GM12878 (cell line): ENCODE measurements around the gene CCIN. TPM values are rescaled to one million over a fixed set of nuclear protein-coding genes. Genes with fewer than 3 reads are reported as not detected.

Experiments used
- ATAC-seq: fragments of 200-7000 bp; cut with Tn5 transposase; 3 replicates; pipeline ENCODE4 v1.9.1; 2020; ENCODE audit warnings: mild to moderate bottlenecking, moderate library complexity
- BruUV-seq: library from RNA; stranded (reverse); fragments of 400-500 nt; replicated peaks from 2 replicates; lab custom pipeline; 2021; lab: Mats Ljungman, UMichigan
- CTCF ChIA-PET: fragments of 300-600 bp; sonication (Branson Sonifier 250); formaldehyde crosslinking; extraction: SDS; loops from one replicate; lab custom pipeline; 2021; ENCODE audit warnings: inconsistent platforms; lab: Yijun Ruan, JAX
- POLR2A ChIA-PET: fragments of 350-600 bp; formaldehyde crosslinking; extraction: SDS; loops from one replicate; lab custom pipeline; 2021; ENCODE audit warnings: inconsistent platforms; lab: Charles Lee
- RAD21 ChIA-PET: fragments of 300-600 bp; sonication (Branson Sonifier 250); formaldehyde crosslinking; loops from one replicate; lab custom pipeline; 2023; ENCODE audit warnings: antibody characterized with exemption; ENCODE audit not compliant: unreplicated experiment; lab: Charles Lee
- SMC1A ChIA-PET: fragments of 300-600 bp; sonication (Branson Sonifier 250); formaldehyde crosslinking; loops from one replicate; lab custom pipeline; 2023; ENCODE audit not compliant: unreplicated experiment, uncharacterized antibody; lab: Charles Lee
- DNase-seq: peaks from one replicate; pipeline ENCODE4 v3.0.0-alpha.2; 2011; ENCODE audit warnings: low read depth, low spot score
- FAIRE-seq: peaks from 3 replicates; lab custom pipeline; 2011; peaks lifted over from hg19 to GRCh38; lab: Jason Lieb, UNC
- H2AFZ ChIP-seq: 2 replicates; pipeline ENCODE4 v1.6.0; 2011; ENCODE audit warnings: low read depth, low read length, control low read depth; ENCODE audit not compliant: control insufficient read depth
- H3K27ac ChIP-seq: 2 replicates; pipeline ENCODE4 v1.5.1; 2011; ENCODE audit warnings: control low read depth; ENCODE audit not compliant: control insufficient read depth, insufficient read depth
- H3K27me3 ChIP-seq, 2 experiments: replicated peaks in 1 of 2; 2 replicates each; pipeline versions ENCODE4 v1.6.0 to v1.6.1; 2011; ENCODE audit warnings: low read length in 1 of 2; ENCODE audit not compliant: control insufficient read depth in 2 of 2, insufficient read depth in 2 of 2
- H3K36me3 ChIP-seq, 2 experiments: 2 replicates each; pipeline ENCODE4 v1.5.1; 2011; ENCODE audit warnings: low read length in 1 of 2; ENCODE audit not compliant: control insufficient read depth in 2 of 2, insufficient read depth in 2 of 2
- H3K4me1 ChIP-seq: 2 replicates; pipeline ENCODE4 v1.6.1; 2011; ENCODE audit warnings: mild to moderate bottlenecking, low read length, moderate library complexity, mixed read lengths; ENCODE audit not compliant: control insufficient read depth, insufficient read depth
- H3K4me2 ChIP-seq: 2 replicates; pipeline ENCODE4 v1.6.0; 2011; ENCODE audit warnings: control low read depth; ENCODE audit not compliant: control insufficient read depth, insufficient read depth
- H3K4me3 ChIP-seq: fragments of 200-600 bp; sonication (generic); 2 replicates; pipeline ENCODE4 v1.5.1; 2016
- H3K79me2 ChIP-seq: 2 replicates; pipeline ENCODE4 v1.6.0; 2011; ENCODE audit warnings: low read length; ENCODE audit not compliant: control insufficient read depth, insufficient read depth
- H3K9ac ChIP-seq: 2 replicates; pipeline ENCODE4 v1.8.0; 2011; ENCODE audit warnings: low read length, control low read depth, mixed read lengths; ENCODE audit not compliant: control insufficient read depth, insufficient read depth
- H3K9me3 ChIP-seq: replicated peaks from 3 replicates; pipeline ENCODE4 v1.5.1; 2011; ENCODE audit warnings: mild to moderate bottlenecking, low read length; ENCODE audit not compliant: control insufficient read depth, insufficient read depth
- H4K20me1 ChIP-seq: 2 replicates; pipeline ENCODE4 v1.6.0; 2011; ENCODE audit not compliant: control insufficient read depth, insufficient read depth
- E2F8 ChIP-seq: fragments of 450-650 bp; IDR thresholded peaks from 2 replicates; pipeline ENCODE4 v1.6.1; 2018; ENCODE audit warnings: mild to moderate bottlenecking, low read depth, moderate library complexity; ENCODE audit not compliant: partially characterized antibody
- IKZF1 ChIP-seq: fragments of 450-650 bp; conservative IDR thresholded peaks from 2 replicates; pipeline ENCODE4 v1.6.1; 2017; ENCODE audit warnings: antibody characterized with exemption, mild to moderate bottlenecking
- IRF4 ChIP-seq: IDR thresholded peaks from 2 replicates; pipeline ENCODE4 v1.6.1; 2011; ENCODE audit warnings: low read depth, low read length
- JUNB ChIP-seq: IDR thresholded peaks from 2 replicates; pipeline ENCODE4 v1.6.1; 2016; ENCODE audit warnings: antibody characterized with exemption, mild to moderate bottlenecking
- JUND ChIP-seq: IDR thresholded peaks from 2 replicates; pipeline ENCODE4 v1.6.1; 2012; ENCODE audit warnings: low read depth, mild to moderate bottlenecking, low read length, improper control_type of control experiment, moderate library complexity
- MAX ChIP-seq: IDR thresholded peaks from 2 replicates; pipeline ENCODE4 v1.6.1; 2012; ENCODE audit warnings: low read depth, low read length, improper control_type of control experiment
- SUPT20H ChIP-seq: IDR thresholded peaks from 2 replicates; pipeline ENCODE4 v1.6.1; 2011; ENCODE audit warnings: low read depth, mild to moderate bottlenecking, low read length, moderate library complexity, borderline replicate concordance; ENCODE audit not compliant: control insufficient read depth
- TBL1XR1 ChIP-seq: IDR thresholded peaks from 2 replicates; pipeline ENCODE4 v1.6.1; 2012; ENCODE audit warnings: low read depth, low read length, improper control_type of control experiment
- ZZZ3 ChIP-seq: IDR thresholded peaks from 2 replicates; pipeline ENCODE4 v1.6.1; 2011; ENCODE audit warnings: low read depth; ENCODE audit not compliant: control insufficient read depth, insufficient read length
- WGBS: methylation state at CpG from one replicate; pipeline ENCODE4 v1.1.6; 2016; ENCODE audit warnings: low lambda C conversion rate; ENCODE audit not compliant: insufficient replicate concordance, insufficient coverage; ENCODE audit errors: missing lambda C conversion rate; 5-methylcytosine and 5-hydroxymethylcytosine counted together
- in situ Hi-C: fragments of 300-500 bp; cut with MboI; formaldehyde crosslinking; loops from 9 replicates; pipeline ENCODE4 v1.14.3; 2018; ENCODE audit warnings: mixed read lengths
- intact Hi-C: fragments of 100-400 bp; cut with micrococcal nuclease; formaldehyde crosslinking; loops from one replicate; pipeline ENCODE4 v1.14.2; 2022; ENCODE audit not compliant: unreplicated experiment
- polyA plus RNA-seq, 11 experiments: library from polyadenylated mRNA; depleted of rRNA in 4 of 11; unstranded in 6 of 11; stranded (reverse) in 5 of 11; fragments of >200 nt; fragmentation: Nextera tagmentation in 4 of 11; fragmentation: Illumina TruSeq in 1 of 11; extraction: Ambion mirVana in 4 of 11; extraction: Trizol in 1 of 11; gene quantifications; 1 replicate in 1 of 11; 2 replicates in 10 of 11; pipeline versions ENCODE4 v1.2.1 to v1.2.3, GENCODE V29; 2011 to 2016; ENCODE audit warnings: inconsistent platforms in 2 of 11, missing spikeins in 2 of 11, low read depth in 1 of 11
- total RNA-seq, 4 experiments: library from RNA; depleted of rRNA in 3 of 4; stranded (reverse); fragments of >200 nt in 3 of 4; fragmentation: Illumina TruSeq in 1 of 4; extraction: Trizol in 1 of 4; gene quantifications; 2 replicates each; pipeline versions ENCODE4 v1.2.1 to v1.2.3, GENCODE V29; 2013 to 2021

Gene CCIN
- total and polyA plus RNA-seq, 10 of the 15 experiments (the other 5 are each of a cell fraction or from before 2014, with no cell fraction given): not detected

GRCh38 chr9:36147441-36148175 lies 21.6 kb upstream of the CCIN start:
- POLR2A ChIA-PET: no interaction called here
- Histone ChIP-seq H4K20me1 (no peaks in the 10 kb centered on the region), H3K4me1 (peaks cover 70% of the 10 kb centered on the region)
- no TSS peak for BruUV-seq
- no peak for TF ChIP-seq ZZZ3
- TF ChIP-seq, all 136 proteins: peak for 0
- Histone ChIP-seq H3K4me3 (no peak overlapping the region), H3K9me3 (peaks cover 4% of the 10 kb centered on the region; the same call in 1 of the 3 replicates), H3K4me2 (no peak overlapping the region), H3K79me2 (no peaks in the 10 kb centered on the region), H3K9ac (no peak overlapping the region), H3K36me3 (no peaks in the 10 kb centered on the region), H3K27ac (no peak overlapping the region), H3K27me3 (no peaks in the 10 kb centered on the region), H2AFZ (no peak overlapping the region)
- no peak for FAIRE-seq
- WGBS: 72% methylated on average over 14 of the region's 14 CpGs
- RAD21 ChIA-PET: no interaction called here
- DNase-seq: no peak
- ATAC-seq: no peak
- intact Hi-C loops (no loop called here), in situ Hi-C loops (no loop called here)
- CTCF ChIA-PET: interaction anchor here (1.2 to 1.6 kb wide), 3 partner anchors 16 to 46 kb away, joined by 3 to 5 read pairs (median 4); no protein-coding TSS in a partner anchor
- SMC1A ChIA-PET: interaction anchor here (1.5 kb wide), 2 partner anchors 21 to 44 kb away, joined by 3 to 5 read pairs; partner anchors contain the start of gene CCIN

GRCh38 chr9:36148311-36149051 lies 20.7 kb upstream of the CCIN start:
- no peaks in the 10 kb centered on the region for H3K36me3 ChIP-seq
- no peak overlapping the region for H3K9ac ChIP-seq
- H3K9me3 ChIP-seq: peaks cover 4% of the 10 kb centered on the region; the same call in 1 of the 3 replicates
- POLR2A ChIA-PET: no interaction called here
- intact Hi-C loops (no loop called here), in situ Hi-C loops (no loop called here)
- no peaks in the 10 kb centered on the region for H3K27me3 ChIP-seq
- H4K20me1 ChIP-seq: no peaks in the 10 kb centered on the region
- H3K4me3 ChIP-seq: no peak overlapping the region
- no TSS peak for BruUV-seq
- no peak overlapping the region for H2AFZ ChIP-seq
- SMC1A ChIA-PET: interaction anchor here (1.4 to 1.5 kb wide), 2 partner anchors 20 to 44 kb away, joined by 5 read pairs; partner anchors contain the start of gene CCIN
- RAD21 ChIA-PET: interaction anchor here (1.0 kb wide), 1 partner anchor 18 kb away, joined by 4 read pairs; no protein-coding TSS in a partner anchor
- no peak overlapping the region; the same call in none of the 2 replicates for H3K27ac ChIP-seq
- CTCF ChIA-PET: interaction anchor here (0.6 to 1.7 kb wide), 4 partner anchors 18 to 158 kb away, joined by 3 to 8 read pairs (median 4); no protein-coding TSS in a partner anchor
- no peaks in the 10 kb centered on the region for H3K79me2 ChIP-seq
- WGBS: 6% methylated on average over 14 of the region's 14 CpGs
- H3K4me2 ChIP-seq: peak overlapping the region; percentile 53
- DNase-seq (peak; percentile 76), ATAC-seq (peak; percentile 80), FAIRE-seq (no peak)
- peaks cover 70% of the 10 kb centered on the region for H3K4me1 ChIP-seq
- TF ChIP-seq JUND (no peak), IRF4 (peak; percentile 73; the same call in 1 of the 2 replicates), TBL1XR1 (peak; percentile 39; the same call in 1 of the 2 replicates), E2F8 (no peak), SUPT20H (no peak), JUNB (peak; percentile 74), MAX (no peak), IKZF1 (peak; percentile 23; the same call in 1 of the 2 replicates)
